ENCODE measurements around the gene SLC8A3. TPM values are rescaled to one million over a fixed set of nuclear protein-coding genes. Genes with fewer than 3 reads are reported as not detected.

The SLC8A3 gene
- total and polyA plus RNA-seq, 10 of the 15 experiments (the other 5 are each of a cell fraction or from before 2014, with no cell fraction given) = 0.04 to 0.17 (median 0.13) TPM; not detected in 3

DNA sequence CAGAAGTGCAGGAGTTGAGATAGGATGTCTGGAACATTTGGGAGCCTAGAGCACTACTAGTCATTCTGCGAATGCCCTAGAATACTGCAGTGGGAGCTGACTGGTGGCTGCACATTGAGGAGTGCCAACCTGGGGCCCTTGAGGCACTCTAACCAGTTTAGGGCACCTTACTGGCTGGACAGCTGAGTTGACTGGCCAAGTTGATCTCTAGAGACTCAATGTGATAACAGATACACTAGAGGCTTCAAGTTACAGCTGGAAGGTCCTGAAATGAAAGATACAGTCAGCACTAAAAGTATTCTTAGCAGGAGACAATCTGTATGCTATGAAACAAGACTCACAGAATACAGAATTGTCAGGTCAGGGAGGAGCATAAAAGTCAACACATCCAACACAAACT lies 8.0 kb downstream of the SLC8A3 start:
- BruUV-seq (replicated peaks) = no TSS peak
- intact Hi-C loops (cut with micrococcal nuclease; ENCODE audit: unreplicated experiment) = no loop called here
- SMC1A ChIA-PET (ENCODE audit: uncharacterized antibody, unreplicated experiment) = no interaction called here
- CTCF ChIA-PET = no interaction called here
- no peaks in the 10 kb centered on the region for H3K79me2 ChIP-seq (ENCODE audit: control insufficient read depth, insufficient read depth, low read length)
- H2AFZ ChIP-seq (ENCODE audit: control insufficient read depth, low read depth, low read length) = no peak overlapping the region
- no peak for TF ChIP-seq POLR2AphosphoS5 (IDR thresholded peaks at IDR 0.05; ENCODE audit: low read length)
- TF ChIP-seq, protein P1, sequence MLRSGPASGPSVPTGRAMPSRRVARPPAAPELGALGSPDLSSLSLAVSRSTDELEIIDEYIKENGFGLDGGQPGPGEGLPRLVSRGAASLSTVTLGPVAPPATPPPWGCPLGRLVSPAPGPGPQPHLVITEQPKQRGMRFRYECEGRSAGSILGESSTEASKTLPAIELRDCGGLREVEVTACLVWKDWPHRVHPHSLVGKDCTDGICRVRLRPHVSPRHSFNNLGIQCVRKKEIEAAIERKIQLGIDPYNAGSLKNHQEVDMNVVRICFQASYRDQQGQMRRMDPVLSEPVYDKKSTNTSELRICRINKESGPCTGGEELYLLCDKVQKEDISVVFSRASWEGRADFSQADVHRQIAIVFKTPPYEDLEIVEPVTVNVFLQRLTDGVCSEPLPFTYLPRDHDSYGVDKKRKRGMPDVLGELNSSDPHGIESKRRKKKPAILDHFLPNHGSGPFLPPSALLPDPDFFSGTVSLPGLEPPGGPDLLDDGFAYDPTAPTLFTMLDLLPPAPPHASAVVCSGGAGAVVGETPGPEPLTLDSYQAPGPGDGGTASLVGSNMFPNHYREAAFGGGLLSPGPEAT (IDR thresholded peaks at IDR 0.05; ENCODE audit: low read depth) = no peak
- FAIRE-seq (no peak), DNase-seq (ENCODE audit: low read depth, low spot score) (no peak), ATAC-seq (no peak)
- no peak overlapping the region for H3K4me2 ChIP-seq (ENCODE audit: control insufficient read depth, insufficient read depth)
- peaks cover 9% of the 10 kb centered on the region for H3K4me1 ChIP-seq (ENCODE audit: control insufficient read depth, insufficient read depth, low read length)
- H3K36me3 ChIP-seq (ENCODE audit: control insufficient read depth in 2 of 2, insufficient read depth in 2 of 2, low read length in 1 of 2) = no peaks in the 10 kb centered on the region
- H3K9ac ChIP-seq (ENCODE audit: control insufficient read depth, insufficient read depth, low read length) = no peak overlapping the region
- in situ Hi-C loops (cut with MboI) = no loop called here
- H3K27me3 ChIP-seq (replicated peaks in 1 of 2; ENCODE audit: control insufficient read depth in 2 of 2, insufficient read depth in 2 of 2, low read length in 1 of 2) = no peaks in the 10 kb centered on the region
- 36% methylated on average over 1 of the region's 1 CpG for WGBS (ENCODE audit: insufficient coverage, insufficient replicate concordance, low lambda C conversion rate, missing lambda C conversion rate)
- RAD21 ChIA-PET (ENCODE audit: unreplicated experiment) = no interaction called here
- no peaks in the 10 kb centered on the region for H4K20me1 ChIP-seq (ENCODE audit: control insufficient read depth, insufficient read depth)
- H3K9me3 ChIP-seq (replicated peaks; ENCODE audit: control insufficient read depth, insufficient read depth, low read length) = no peaks in the 10 kb centered on the region; the same call in 1 of the 3 replicates
- H3K4me3 ChIP-seq = no peak overlapping the region
- POLR2A ChIA-PET = no interaction called here
- no peak overlapping the region for H3K27ac ChIP-seq (ENCODE audit: control insufficient read depth, insufficient read depth)

DNA sequence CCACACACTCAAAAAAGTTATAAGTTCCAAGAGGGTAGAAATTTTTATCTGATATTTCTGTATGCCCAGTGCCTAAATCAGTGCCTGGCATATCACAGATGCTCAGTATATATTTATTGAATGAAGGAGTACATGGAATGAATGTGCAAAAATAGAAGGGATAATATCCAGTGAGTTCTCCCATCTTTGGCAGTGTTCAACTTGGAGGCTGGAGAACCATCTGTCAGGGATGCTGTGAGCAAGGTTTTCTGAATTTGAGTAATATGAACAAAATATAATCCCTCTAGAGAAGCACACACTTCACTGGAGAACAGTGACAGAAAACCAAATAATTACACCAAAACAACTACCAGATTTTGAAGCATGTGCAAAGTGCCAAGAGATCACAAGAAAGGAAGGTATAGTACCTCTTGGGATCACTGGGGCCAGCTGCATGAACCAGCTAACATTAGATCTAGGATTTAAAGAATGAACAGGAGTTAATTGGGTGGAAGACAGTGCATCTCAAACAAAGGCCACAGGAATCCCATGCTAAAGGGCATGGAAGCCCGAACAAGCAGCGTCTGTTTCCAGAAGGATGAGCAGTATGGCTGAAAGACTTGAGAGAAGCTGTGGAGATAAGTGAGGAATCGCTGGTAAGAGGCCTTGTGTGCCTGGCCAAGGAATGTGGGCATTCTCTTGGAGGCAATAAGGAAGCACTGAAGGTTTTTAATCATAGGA lies 11.5 kb downstream of the SLC8A3 start:
- intact Hi-C loops (cut with micrococcal nuclease; ENCODE audit: unreplicated experiment) = no loop called here

More for the DNA sequence above, 11.5 kb downstream of the SLC8A3 start:
- Histone ChIP-seq H3K79me2 (ENCODE audit: control insufficient read depth, insufficient read depth, low read length) (no peaks in the 10 kb centered on the region), H3K27me3 (replicated peaks in 1 of 2; ENCODE audit: control insufficient read depth in 2 of 2, insufficient read depth in 2 of 2, low read length in 1 of 2) (peaks cover 0 to 2% of the 10 kb centered on the region in 2 experiments; a peak in 1 of 4 replicates), H2AFZ (ENCODE audit: control insufficient read depth, low read depth, low read length) (no peak overlapping the region), H3K4me3 (no peak overlapping the region), H3K9ac (ENCODE audit: control insufficient read depth, insufficient read depth, low read length) (no peak overlapping the region), H3K9me3 (replicated peaks; ENCODE audit: control insufficient read depth, insufficient read depth, low read length) (no peaks in the 10 kb centered on the region), H4K20me1 (ENCODE audit: control insufficient read depth, insufficient read depth) (no peaks in the 10 kb centered on the region), H3K36me3 (ENCODE audit: control insufficient read depth in 2 of 2, insufficient read depth in 2 of 2, low read length in 1 of 2) (no peaks in the 10 kb centered on the region), H3K4me2 (ENCODE audit: control insufficient read depth, insufficient read depth) (no peak overlapping the region), H3K4me1 (ENCODE audit: control insufficient read depth, insufficient read depth, low read length) (no peaks in the 10 kb centered on the region), H3K27ac (ENCODE audit: control insufficient read depth, insufficient read depth) (no peak overlapping the region)
- ChIA-PET SMC1A (ENCODE audit: uncharacterized antibody, unreplicated experiment) (no interaction called here), POLR2A (no interaction called here), CTCF (interaction anchor here (0.8 kb wide), 1 partner anchor 8 kb away, joined by 4 read pairs; no protein-coding TSS in a partner anchor), RAD21 (ENCODE audit: unreplicated experiment) (interaction anchor here (0.6 kb wide), 1 partner anchor 445 kb away, joined by 3 read pairs; no protein-coding TSS in a partner anchor)
- FAIRE-seq (no peak), DNase-seq (ENCODE audit: low read depth, low spot score) (no peak), ATAC-seq (no peak)
- no TSS peak for BruUV-seq (replicated peaks)
- 8% methylated on average over 3 of the region's 3 CpGs for WGBS (ENCODE audit: insufficient coverage, insufficient replicate concordance, low lambda C conversion rate, missing lambda C conversion rate)
- no peak for TF ChIP-seq NR2C1 (IDR thresholded peaks at IDR 0.05)
- no peak for TF ChIP-seq TARDBP (IDR thresholded peaks at IDR 0.05; ENCODE audit: borderline replicate concordance)
- no peak for TF ChIP-seq ATF2 (IDR thresholded peaks at IDR 0.05; ENCODE audit: low read length)
- TF ChIP-seq FOXK2 (IDR thresholded peaks at IDR 0.05) = no peak
- TF ChIP-seq CEBPB (IDR thresholded peaks at IDR 0.05; ENCODE audit: borderline replicate concordance in 1 of 2, low read depth in 2 of 2, low read length in 2 of 2) = no peak
- TF ChIP-seq KLF5 (IDR thresholded peaks at IDR 0.05; ENCODE audit: partially characterized antibody) = no peak
- no peak for TF ChIP-seq BHLHE40 (IDR thresholded peaks at IDR 0.05; ENCODE audit: borderline replicate concordance in 1 of 2, low read depth in 2 of 2, low read length in 1 of 2)
- no peak for TF ChIP-seq PBX3 (IDR thresholded peaks at IDR 0.05; ENCODE audit: insufficient replicate concordance, low read depth, low read length)
- TF ChIP-seq FOS (IDR thresholded peaks at IDR 0.05; ENCODE audit: borderline replicate concordance, extremely low read depth, insufficient read length) = no peak
- no peak for TF ChIP-seq POU2F2 (IDR thresholded peaks at IDR 0.05; ENCODE audit: borderline replicate concordance, low read depth, low read length)
- TF ChIP-seq NFYB (IDR thresholded peaks at IDR 0.05; ENCODE audit: insufficient read depth, low read depth, low read length) = no peak
- in situ Hi-C loops (cut with MboI) = no loop called here
